Keratinocyte (primary cell): ENCODE results near the gene ELAPOR1. TPM values are rescaled to one million over a fixed set of nuclear protein-coding genes. Genes with fewer than 3 reads are reported as not detected.

Experiments
- DNase-seq: peaks from one replicate; pipeline ENCODE4 v3.0.0-alpha.2; 2011; ENCODE audit warnings: low read depth, missing footprints, low spot score
- FAIRE-seq: peaks from 2 replicates; lab custom pipeline; 2011; peaks lifted over from hg19 to GRCh38; lab: Jason Lieb, UNC
- H2AFZ ChIP-seq: 2 replicates; pipeline ENCODE4 v1.6.0; 2012; ENCODE audit warnings: low read length, control low read depth, inconsistent platforms; ENCODE audit not compliant: control insufficient read depth
- H3K27ac ChIP-seq: 2 replicates; pipeline ENCODE4 v1.5.1; 2011; ENCODE audit warnings: low read length; ENCODE audit not compliant: control insufficient read depth, insufficient read depth
- H3K27me3 ChIP-seq: 3 replicates; pipeline ENCODE4 v1.6.0; 2011; ENCODE audit warnings: low read length; ENCODE audit not compliant: control insufficient read depth, insufficient read depth; ENCODE audit errors: extremely low read depth
- H3K36me3 ChIP-seq, 2 experiments: 2 replicates in 1 of 2; 3 replicates in 1 of 2; pipeline ENCODE4 v1.5.1; 2011; ENCODE audit warnings: low read length in 2 of 2, mild to moderate bottlenecking in 1 of 2; ENCODE audit not compliant: control insufficient read depth in 2 of 2, insufficient read depth in 2 of 2; ENCODE audit errors: extremely low read depth in 1 of 2
- H3K4me1 ChIP-seq: 3 replicates; pipeline ENCODE4 v1.5.1; 2011; ENCODE audit warnings: low read length; ENCODE audit not compliant: control insufficient read depth, insufficient read depth; ENCODE audit errors: extremely low read depth
- H3K4me2 ChIP-seq: 3 replicates; pipeline ENCODE4 v1.6.0; 2011; ENCODE audit warnings: low read depth, low read length; ENCODE audit not compliant: control insufficient read depth, insufficient read depth; ENCODE audit errors: extremely low read depth
- H3K4me3 ChIP-seq, 3 experiments: fragments of 200-600 bp in 1 of 3; sonication (generic) in 1 of 3; 2 replicates in 2 of 3; 3 replicates in 1 of 3; pipeline ENCODE4 v1.5.1; 2011 to 2016; ENCODE audit warnings: low read length in 3 of 3, mild to moderate bottlenecking in 3 of 3, control low read depth in 2 of 3, inconsistent platforms in 1 of 3, low read depth in 1 of 3, mixed read lengths in 1 of 3, mixed run types in 1 of 3, moderate library complexity in 1 of 3; ENCODE audit not compliant: control insufficient read depth in 2 of 3, insufficient read depth in 2 of 3; ENCODE audit errors: extremely low read depth in 1 of 3
- H3K79me2 ChIP-seq: 2 replicates; pipeline ENCODE4 v1.6.0; 2012; ENCODE audit warnings: low read length; ENCODE audit not compliant: control insufficient read depth, insufficient read depth
- H3K9ac ChIP-seq: 3 replicates; pipeline ENCODE4 v1.6.0; 2011; ENCODE audit warnings: low read length; ENCODE audit not compliant: control insufficient read depth, insufficient read depth; ENCODE audit errors: extremely low read depth
- H3K9me1 ChIP-seq: 3 replicates; pipeline ENCODE4 v1.6.0; 2011; ENCODE audit warnings: low read length; ENCODE audit not compliant: control insufficient read depth, insufficient read depth; ENCODE audit errors: extremely low read depth
- H3K9me3 ChIP-seq: 2 replicates; pipeline ENCODE4 v1.5.1; 2012; ENCODE audit warnings: low read depth, low read length; ENCODE audit not compliant: control insufficient read depth
- H4K20me1 ChIP-seq: 3 replicates; pipeline ENCODE4 v1.6.0; 2011; ENCODE audit warnings: low read length; ENCODE audit not compliant: control insufficient read depth, insufficient read depth; ENCODE audit errors: extremely low read depth
- EZH2 ChIP-seq: IDR thresholded peaks from one replicate; pipeline ENCODE4 v1.6.1; 2012; ENCODE audit warnings: inconsistent platforms, mild to moderate bottlenecking, low read length, moderate library complexity
- dilution Hi-C: fragments of 300-500 bp; cut with MboI; formaldehyde crosslinking; loops from one replicate; pipeline ENCODE4 v1.7.0; 2020; ENCODE audit warnings: low sequenced_read_pairs; ENCODE audit not compliant: extremely low pct_ligation_motif_present
- polyA plus RNA-seq, 5 experiments: library from polyadenylated mRNA; depleted of rRNA in 3 of 5; stranded (reverse) in 3 of 5; stranded (forward) in 1 of 5; unstranded in 1 of 5; fragments of >200 nt; gene quantifications; 1 replicate in 1 of 5; 2 replicates in 3 of 5; 3 replicates in 1 of 5; pipeline versions ENCODE4 v1.2.1 to v1.2.3, GENCODE V29; 2011 to 2012; ENCODE audit warnings: missing spikeins in 2 of 5, low read depth in 1 of 5, low replicate concordance in 1 of 5
- TF ChIP-seq, protein P1 (sequence below), 3 experiments: IDR thresholded peaks in 1 of 3; conservative IDR thresholded peaks in 1 of 3; optimal IDR thresholded peaks in 1 of 3; 2 replicates in 2 of 3; 3 replicates in 1 of 3; pipeline versions ENCODE3 to v1.5.1; 2011; ENCODE audit warnings: low read length in 3 of 3, mild to moderate bottlenecking in 3 of 3, moderate library complexity in 2 of 3, control low read depth in 1 of 3, inconsistent platforms in 1 of 3; ENCODE audit not compliant: insufficient read depth in 2 of 3; ENCODE audit errors: extremely low read depth in 1 of 3

ELAPOR1 gene
- polyA plus RNA-seq, 1 donor (not counting 4 experiments of a cell fraction or from before 2014, with no cell fraction given) = 0.24 TPM

DNA sequence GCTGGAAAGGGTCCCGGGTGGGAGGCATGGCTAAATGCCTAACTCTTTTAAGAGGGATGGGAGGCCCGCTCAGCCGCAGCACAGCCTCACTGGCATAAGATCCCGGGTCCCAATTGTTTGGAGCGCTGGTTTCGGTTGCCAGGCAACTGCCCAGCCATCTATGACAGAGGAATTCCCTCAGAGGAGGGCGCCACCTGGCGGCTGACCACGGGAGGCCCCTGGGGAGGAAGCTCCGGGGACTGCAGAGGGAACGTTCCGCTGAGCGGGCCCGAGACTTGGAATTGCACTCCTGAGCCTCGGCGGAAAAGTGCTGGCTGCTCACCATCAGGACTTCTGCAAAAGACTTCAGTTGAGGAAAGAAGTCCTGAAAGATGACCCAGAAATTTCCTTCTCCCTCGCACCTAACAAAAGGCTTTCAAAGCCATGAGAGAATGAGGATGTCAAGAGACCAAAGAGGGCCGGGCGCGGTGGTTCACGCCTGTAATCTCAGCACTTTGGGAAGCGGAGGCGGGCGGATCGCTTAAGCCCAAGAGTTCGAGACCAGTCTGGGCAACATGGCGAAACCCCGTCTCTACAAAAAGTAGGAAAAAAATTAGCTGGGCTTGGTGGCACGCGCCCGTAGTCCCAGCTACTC is 1.1 kb upstream of the ELAPOR1 start:
- Histone ChIP-seq H3K9me3 (no peaks in the 10 kb centered on the region), H3K4me2 (peak overlapping the region; percentile 73), H3K79me2 (no peaks in the 10 kb centered on the region), H3K4me1 (peaks cover 9% of the 10 kb centered on the region), H3K27ac (no peak overlapping the region), H3K9me1 (no peaks in the 10 kb centered on the region), H4K20me1 (no peaks in the 10 kb centered on the region), H3K9ac (no peak overlapping the region), H3K27me3 (peaks cover 25% of the 10 kb centered on the region), H2AFZ (no peak overlapping the region), H3K36me3 (no peaks in the 10 kb centered on the region), H3K4me3 (no peak overlapping the region)
- dilution Hi-C loops = no loop called here
- DNase-seq = no peak
- TF ChIP-seq, protein P1, sequence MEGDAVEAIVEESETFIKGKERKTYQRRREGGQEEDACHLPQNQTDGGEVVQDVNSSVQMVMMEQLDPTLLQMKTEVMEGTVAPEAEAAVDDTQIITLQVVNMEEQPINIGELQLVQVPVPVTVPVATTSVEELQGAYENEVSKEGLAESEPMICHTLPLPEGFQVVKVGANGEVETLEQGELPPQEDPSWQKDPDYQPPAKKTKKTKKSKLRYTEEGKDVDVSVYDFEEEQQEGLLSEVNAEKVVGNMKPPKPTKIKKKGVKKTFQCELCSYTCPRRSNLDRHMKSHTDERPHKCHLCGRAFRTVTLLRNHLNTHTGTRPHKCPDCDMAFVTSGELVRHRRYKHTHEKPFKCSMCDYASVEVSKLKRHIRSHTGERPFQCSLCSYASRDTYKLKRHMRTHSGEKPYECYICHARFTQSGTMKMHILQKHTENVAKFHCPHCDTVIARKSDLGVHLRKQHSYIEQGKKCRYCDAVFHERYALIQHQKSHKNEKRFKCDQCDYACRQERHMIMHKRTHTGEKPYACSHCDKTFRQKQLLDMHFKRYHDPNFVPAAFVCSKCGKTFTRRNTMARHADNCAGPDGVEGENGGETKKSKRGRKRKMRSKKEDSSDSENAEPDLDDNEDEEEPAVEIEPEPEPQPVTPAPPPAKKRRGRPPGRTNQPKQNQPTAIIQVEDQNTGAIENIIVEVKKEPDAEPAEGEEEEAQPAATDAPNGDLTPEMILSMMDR (optimal IDR thresholded peaks at IDR 0.05 in 1 of 3, IDR thresholded peaks at IDR 0.05 in 1 of 3, conservative IDR thresholded peaks at IDR 0.05 in 1 of 3; ENCODE audit: extremely low read depth in 1 of 3, insufficient read depth in 2 of 3, low read length in 3 of 3) = peak; percentile 91 to 95 (median 93)
- TF ChIP-seq EZH2 = no peak
- FAIRE-seq = no peak

DNA sequence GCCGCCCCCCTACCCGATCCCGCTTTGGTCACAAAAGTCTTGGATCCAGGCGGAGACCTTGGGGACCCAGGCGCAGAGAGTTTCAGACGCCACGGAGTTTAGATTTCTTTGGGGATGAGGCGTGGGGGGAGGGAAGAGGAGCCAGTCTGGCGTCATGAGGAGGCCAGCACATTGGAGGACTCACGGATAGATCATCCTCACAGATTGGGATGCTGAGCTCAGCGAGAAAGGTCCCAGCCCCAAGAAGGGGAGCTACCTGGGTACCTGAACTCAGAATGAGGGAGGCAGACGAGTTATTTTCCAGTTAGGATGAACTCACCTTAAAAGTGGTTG is 393 bp downstream of the ELAPOR1 start:
- H4K20me1 ChIP-seq = no peaks in the 10 kb centered on the region

More for the DNA sequence above, 393 bp downstream of the ELAPOR1 start:
- Histone ChIP-seq H3K27ac (no peak overlapping the region), H3K4me1 (peaks cover 9% of the 10 kb centered on the region), H3K9ac (no peak overlapping the region), H3K4me2 (peak overlapping the region; percentile 78), H3K4me3 (peak overlapping the region in 2 of 3 experiments; percentile 2 to 52), H3K36me3 (no peaks in the 10 kb centered on the region), H3K27me3 (peaks cover 25% of the 10 kb centered on the region), H3K9me1 (no peaks in the 10 kb centered on the region), H3K79me2 (no peaks in the 10 kb centered on the region), H2AFZ (peak overlapping the region; percentile 59), H3K9me3 (no peaks in the 10 kb centered on the region)
- TF ChIP-seq, protein P1 (optimal IDR thresholded peaks at IDR 0.05 in 1 of 3, IDR thresholded peaks at IDR 0.05 in 1 of 3, conservative IDR thresholded peaks at IDR 0.05 in 1 of 3; ENCODE audit: extremely low read depth in 1 of 3, insufficient read depth in 2 of 3, low read length in 3 of 3) = no peak
- TF ChIP-seq EZH2 = no peak
- no peak for FAIRE-seq
- no peak for DNase-seq
- dilution Hi-C loops = no loop called here
